ENCODE measurements around the gene INPP4B.

The INPP4B gene

GRCh38 chr4:142265536-142265935 is 580.6 kb downstream of the INPP4B start:
- no peak for DNase-seq (ENCODE audit: low read depth)
- H3K4me3 ChIP-seq (ENCODE audit: low read depth, low read length): no peak overlapping the region
- TF ChIP-seq MAX (IDR thresholded peaks at IDR 0.05; ENCODE audit: low read depth, low read length) (no peak), MYC (IDR thresholded peaks at IDR 0.05; ENCODE audit: low read depth, low read length) (no peak), POLR2A (IDR thresholded peaks at IDR 0.05; ENCODE audit: extremely low read depth, insufficient read length) (no peak)
- TF ChIP-seq, protein P1, sequence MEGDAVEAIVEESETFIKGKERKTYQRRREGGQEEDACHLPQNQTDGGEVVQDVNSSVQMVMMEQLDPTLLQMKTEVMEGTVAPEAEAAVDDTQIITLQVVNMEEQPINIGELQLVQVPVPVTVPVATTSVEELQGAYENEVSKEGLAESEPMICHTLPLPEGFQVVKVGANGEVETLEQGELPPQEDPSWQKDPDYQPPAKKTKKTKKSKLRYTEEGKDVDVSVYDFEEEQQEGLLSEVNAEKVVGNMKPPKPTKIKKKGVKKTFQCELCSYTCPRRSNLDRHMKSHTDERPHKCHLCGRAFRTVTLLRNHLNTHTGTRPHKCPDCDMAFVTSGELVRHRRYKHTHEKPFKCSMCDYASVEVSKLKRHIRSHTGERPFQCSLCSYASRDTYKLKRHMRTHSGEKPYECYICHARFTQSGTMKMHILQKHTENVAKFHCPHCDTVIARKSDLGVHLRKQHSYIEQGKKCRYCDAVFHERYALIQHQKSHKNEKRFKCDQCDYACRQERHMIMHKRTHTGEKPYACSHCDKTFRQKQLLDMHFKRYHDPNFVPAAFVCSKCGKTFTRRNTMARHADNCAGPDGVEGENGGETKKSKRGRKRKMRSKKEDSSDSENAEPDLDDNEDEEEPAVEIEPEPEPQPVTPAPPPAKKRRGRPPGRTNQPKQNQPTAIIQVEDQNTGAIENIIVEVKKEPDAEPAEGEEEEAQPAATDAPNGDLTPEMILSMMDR (IDR thresholded peaks at IDR 0.05; ENCODE audit: low read depth, low read length): no peak

- no peak overlapping the region for H3K4me3 ChIP-seq (ENCODE audit: low read depth, low read length)
- DNase-seq (ENCODE audit: low read depth): no peak
- TF ChIP-seq POLR2A (IDR thresholded peaks at IDR 0.05; ENCODE audit: extremely low read depth, insufficient read length) (no peak), MAX (IDR thresholded peaks at IDR 0.05; ENCODE audit: low read depth, low read length) (no peak), MYC (IDR thresholded peaks at IDR 0.05; ENCODE audit: low read depth, low read length) (no peak)
- TF ChIP-seq, protein P1 (IDR thresholded peaks at IDR 0.05; ENCODE audit: low read depth, low read length): no peak
These were observed 581.1 kb downstream of the INPP4B start for GRCh38 chr4:142264961-142265360.

- H3K4me3 ChIP-seq (ENCODE audit: low read depth, low read length): no peak overlapping the region
- DNase-seq (ENCODE audit: low read depth): no peak
- TF ChIP-seq MAX (IDR thresholded peaks at IDR 0.05; ENCODE audit: low read depth, low read length) (no peak), MYC (IDR thresholded peaks at IDR 0.05; ENCODE audit: low read depth, low read length) (no peak), POLR2A (IDR thresholded peaks at IDR 0.05; ENCODE audit: extremely low read depth, insufficient read length) (no peak)
These were observed 583.1 kb downstream of the INPP4B start for GRCh38 chr4:142262956-142263355.

DNA sequence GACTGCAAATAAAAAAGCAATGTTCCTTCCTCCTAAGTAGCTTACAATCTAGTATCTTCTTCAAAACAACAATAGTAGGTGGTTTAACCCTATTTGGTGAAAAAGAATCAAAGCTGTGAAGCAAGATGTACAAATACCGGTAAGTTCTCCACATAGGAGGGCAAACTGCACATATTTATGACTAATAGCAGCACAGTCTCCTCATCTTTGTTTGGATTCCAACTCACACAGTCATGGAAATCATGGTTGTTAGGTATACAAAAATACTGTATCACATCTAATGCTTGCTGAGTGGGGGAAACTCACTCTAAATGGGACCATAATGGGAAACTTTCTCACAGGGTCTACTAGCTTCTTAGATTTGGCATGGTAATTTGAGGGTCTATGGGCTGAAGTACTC is 597.2 kb downstream of the INPP4B start:
- no peak for DNase-seq (ENCODE audit: low read depth)
- no peak overlapping the region for H3K4me3 ChIP-seq (ENCODE audit: low read depth, low read length)
- TF ChIP-seq POLR2A (IDR thresholded peaks at IDR 0.05; ENCODE audit: extremely low read depth, insufficient read length) (no peak), MAX (IDR thresholded peaks at IDR 0.05; ENCODE audit: low read depth, low read length) (no peak), MYC (IDR thresholded peaks at IDR 0.05; ENCODE audit: low read depth, low read length) (no peak)
- TF ChIP-seq, protein P1 (IDR thresholded peaks at IDR 0.05; ENCODE audit: low read depth, low read length): no peak

GRCh38 chr4:142243255-142243654 is 602.8 kb downstream of the INPP4B start:
- no peak for DNase-seq (ENCODE audit: low read depth)
- TF ChIP-seq MYC (IDR thresholded peaks at IDR 0.05; ENCODE audit: low read depth, low read length) (no peak), MAX (IDR thresholded peaks at IDR 0.05; ENCODE audit: low read depth, low read length) (no peak), POLR2A (IDR thresholded peaks at IDR 0.05; ENCODE audit: extremely low read depth, insufficient read length) (no peak)
- TF ChIP-seq, protein P1 (IDR thresholded peaks at IDR 0.05; ENCODE audit: low read depth, low read length): no peak
- H3K4me3 ChIP-seq (ENCODE audit: low read depth, low read length): no peak overlapping the region

DNA sequence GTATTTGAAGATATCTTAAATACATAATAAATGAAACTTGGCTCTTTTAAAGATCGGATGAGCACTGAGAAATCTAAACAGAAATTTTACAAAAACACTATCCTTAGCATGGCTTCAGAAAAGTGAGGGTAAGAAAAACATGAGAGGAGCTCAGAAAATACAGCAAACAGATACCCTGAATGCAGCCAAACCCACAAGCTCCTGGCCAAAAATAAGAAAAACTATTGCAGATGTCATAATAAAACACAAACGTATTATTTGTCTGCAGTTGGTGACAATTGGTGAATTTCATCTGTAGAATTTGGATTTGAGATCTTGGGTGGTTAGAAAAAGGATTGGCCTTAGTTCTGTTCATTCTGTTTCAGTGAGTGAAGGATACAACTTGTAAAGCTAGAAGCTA is 603.9 kb downstream of the INPP4B start:
- no peak for DNase-seq (ENCODE audit: low read depth)
- TF ChIP-seq POLR2A (IDR thresholded peaks at IDR 0.05; ENCODE audit: extremely low read depth, insufficient read length): no peak
- no peak for TF ChIP-seq MAX (IDR thresholded peaks at IDR 0.05; ENCODE audit: low read depth, low read length)
- TF ChIP-seq, protein P1 (IDR thresholded peaks at IDR 0.05; ENCODE audit: low read depth, low read length): no peak
- TF ChIP-seq MYC (IDR thresholded peaks at IDR 0.05; ENCODE audit: low read depth, low read length): no peak

More for the DNA sequence above, 603.9 kb downstream of the INPP4B start:
- no peak overlapping the region for H3K4me3 ChIP-seq (ENCODE audit: low read depth, low read length)

Measured in NB4 (cell line).